ENCODE results near the gene CD63. TPM values are rescaled to one million over a fixed set of nuclear protein-coding genes. Genes with fewer than 3 reads are reported as not detected.

The CD63 gene
- total and polyA plus RNA-seq, 10 donors: 395 to 750 (median 568) TPM

DNA sequence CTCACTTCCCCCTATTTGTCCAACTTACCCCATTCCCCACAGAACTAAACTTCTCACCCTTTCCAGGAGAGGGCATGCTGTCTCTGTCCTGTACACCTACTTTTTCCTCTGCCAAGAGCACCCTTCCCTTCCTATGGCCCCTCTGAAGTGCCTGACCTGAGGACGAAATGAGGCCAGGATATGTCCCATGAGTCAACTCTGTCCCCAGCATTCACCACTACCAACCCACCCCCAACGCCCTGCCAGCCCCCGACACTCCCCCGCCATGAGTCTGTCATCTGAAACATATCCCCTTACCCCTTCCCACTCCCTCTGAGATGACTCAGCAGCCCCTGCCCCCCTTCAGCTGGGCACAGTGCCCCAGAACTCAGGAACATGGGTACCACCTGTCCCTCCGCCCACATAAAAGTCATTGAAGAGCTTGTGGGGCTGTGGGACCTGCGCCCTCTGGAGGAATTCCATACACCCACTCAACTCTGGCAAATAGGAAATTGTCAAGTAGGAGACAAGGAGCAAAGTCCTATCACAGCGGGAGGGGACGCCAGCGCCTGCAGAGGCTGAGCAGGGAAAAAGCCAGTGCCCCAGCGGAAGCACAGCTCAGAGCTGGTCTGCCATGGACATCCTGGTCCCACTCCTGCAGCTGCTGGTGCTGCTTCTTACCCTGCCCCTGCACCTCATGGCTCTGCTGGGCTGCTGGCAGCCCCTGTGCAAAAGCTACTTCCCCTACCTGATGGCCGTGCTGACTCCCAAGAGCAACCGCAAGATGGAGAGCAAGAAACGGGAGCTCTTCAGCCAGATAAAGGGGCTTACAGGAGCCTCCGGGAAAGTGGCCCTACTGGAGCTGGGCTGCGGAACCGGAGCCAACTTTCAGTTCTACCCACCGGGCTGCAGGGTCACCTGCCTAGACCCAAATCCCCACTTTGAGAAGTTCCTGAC lies 47.4 kb downstream of the CD63 start:
- Histone ChIP-seq H3K4me3 (peak overlapping the region in 7 of 8 donors; percentile 18 to 60 (median 30)), H3K4me1 (peaks cover 6 to 36% (median 25%) of the 10 kb centered on the region in 6 donors), H3K27me3 (replicated peaks in 1 of 7) (peaks cover 0 to 14% (median 0%) of the 10 kb centered on the region in 7 donors), H3K27ac (peak overlapping the region in 6 of 8 donors; percentile 19 to 53 (median 39)), H3K9me3 (no peaks in the 10 kb centered on the region), H3K36me3 (peaks cover 0 to 14% (median 0%) of the 10 kb centered on the region in 6 donors)
- no peak for TF ChIP-seq POLR2A (IDR thresholded peaks at IDR 0.05)
- peak; percentile 39 to 71 (median 49) for TF ChIP-seq POLR2AphosphoS5 (IDR thresholded peaks at IDR 0.05)
- peak in 6 of 11 experiments; percentile 15 to 28 (median 22) for TF ChIP-seq CTCF (IDR thresholded peaks at IDR 0.05 in 8 of 11, conservative IDR thresholded peaks at IDR 0.05 in 3 of 11)
- intact Hi-C loops (cut with DNase I; ENCODE audit: low total_unique reads): no loop called here
- 7 to 18% (median 16%) methylated on average over 10 to 17 of the region's 17 CpGs for WGBS, 5 donors
- peak; percentile 83 for DNase-seq

DNA sequence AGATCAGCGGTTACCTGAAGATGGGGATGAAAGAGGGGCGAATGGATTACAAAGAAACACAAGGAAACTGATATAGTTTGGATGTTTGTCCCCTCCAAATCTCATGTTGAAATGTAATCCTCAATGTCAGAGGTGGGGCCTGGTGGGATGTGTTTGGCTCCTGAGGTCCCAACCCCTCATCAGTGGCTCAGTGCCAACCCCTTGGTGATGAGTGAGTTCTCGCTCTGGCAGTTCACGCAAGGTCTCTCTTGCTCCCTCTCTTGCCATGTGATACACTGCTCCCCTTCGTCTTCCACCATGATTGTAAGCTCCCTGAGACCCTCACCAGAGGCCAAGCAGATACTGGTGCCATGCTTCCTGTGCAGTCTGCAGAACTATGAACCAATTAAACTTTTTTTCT lies 49.1 kb downstream of the CD63 start:
- DNase-seq: no peak
- Histone ChIP-seq H3K9me3 (no peaks in the 10 kb centered on the region), H3K36me3 (peaks cover 0 to under 1% (median 0%) of the 10 kb centered on the region in 6 donors), H3K4me1 (peaks cover 6 to 40% (median 25%) of the 10 kb centered on the region in 6 donors), H3K27ac (no peak overlapping the region), H3K27me3 (replicated peaks in 1 of 7) (peaks cover 0 to 14% (median 0%) of the 10 kb centered on the region in 7 donors), H3K4me3 (no peak overlapping the region)
- TF ChIP-seq CTCF (IDR thresholded peaks at IDR 0.05 in 8 of 11, conservative IDR thresholded peaks at IDR 0.05 in 3 of 11): no peak
- TF ChIP-seq POLR2A (IDR thresholded peaks at IDR 0.05): no peak
- no peak for TF ChIP-seq POLR2AphosphoS5 (IDR thresholded peaks at IDR 0.05)
- 89 to 96% (median 91%) methylated on average over 5 of the region's 5 CpGs for WGBS, 5 donors
- intact Hi-C loops (cut with DNase I; ENCODE audit: low total_unique reads): no loop called here

DNA sequence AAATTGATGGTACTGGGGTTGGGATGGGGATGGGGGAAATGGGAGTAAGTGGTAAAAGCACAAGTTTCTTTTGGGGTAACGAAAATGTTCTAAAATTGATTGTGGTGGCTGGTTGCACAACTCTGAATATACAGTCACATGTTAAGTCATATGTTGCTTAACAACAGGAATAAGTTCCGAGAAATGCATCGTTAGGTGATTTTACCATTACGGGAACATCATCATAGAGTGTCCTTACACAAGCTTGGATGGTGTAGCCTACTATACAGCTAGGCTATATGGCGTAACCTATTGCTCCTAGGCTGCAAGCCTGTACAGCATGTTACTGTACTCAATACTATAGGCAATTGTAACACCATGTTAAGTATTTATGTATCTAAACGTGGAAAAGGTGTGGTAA lies 52.1 kb downstream of the CD63 start:
- no peak overlapping the region for H3K4me3 ChIP-seq
- no peaks in the 10 kb centered on the region for H3K9me3 ChIP-seq
- peaks cover 0 to 7% (median 0%) of the 10 kb centered on the region in 7 donors for H3K27me3 ChIP-seq (replicated peaks in 1 of 7)
- intact Hi-C loops (cut with DNase I; ENCODE audit: low total_unique reads): no loop called here
- TF ChIP-seq POLR2A (IDR thresholded peaks at IDR 0.05): no peak
- TF ChIP-seq POLR2AphosphoS5 (IDR thresholded peaks at IDR 0.05): peak in 1 of 3 donors; percentile 63
- no peak for TF ChIP-seq CTCF (IDR thresholded peaks at IDR 0.05 in 8 of 11, conservative IDR thresholded peaks at IDR 0.05 in 3 of 11)
- 42 to 67% (median 48%) methylated on average over 6 of the region's 6 CpGs for WGBS, 5 donors
- no peaks in the 10 kb centered on the region for H3K36me3 ChIP-seq
- DNase-seq: no peak
- peaks cover 3 to 34% (median 16%) of the 10 kb centered on the region in 6 donors for H3K4me1 ChIP-seq
- peak overlapping the region in 5 of 8 donors; percentile 17 to 85 (median 64) for H3K27ac ChIP-seq

GRCh38 chr12:55675666-55676065 lies 53.1 kb downstream of the CD63 start:
- no peak for TF ChIP-seq POLR2AphosphoS5 (IDR thresholded peaks at IDR 0.05)
- no peak for TF ChIP-seq CTCF (IDR thresholded peaks at IDR 0.05 in 8 of 11, conservative IDR thresholded peaks at IDR 0.05 in 3 of 11)
- TF ChIP-seq POLR2A (IDR thresholded peaks at IDR 0.05): no peak
- peaks cover 0 to 24% (median 6%) of the 10 kb centered on the region in 6 donors for H3K4me1 ChIP-seq
- intact Hi-C loops (cut with DNase I; ENCODE audit: low total_unique reads): no loop called here
- no peaks in the 10 kb centered on the region for H3K36me3 ChIP-seq
- H3K27ac ChIP-seq: peak overlapping the region in 4 of 8 donors; percentile 22 to 85 (median 70)
- no peaks in the 10 kb centered on the region for H3K9me3 ChIP-seq
- no peak for DNase-seq
- no peak overlapping the region for H3K4me3 ChIP-seq
- 64 to 87% (median 75%) methylated on average over 8 of the region's 8 CpGs for WGBS, 5 donors
- H3K27me3 ChIP-seq (replicated peaks in 1 of 7): no peaks in the 10 kb centered on the region

Data from spleen (tissue), 11 donors.